HEK293T (cell line): ENCODE results near the gene RAD51.

Source experiments
- CTCF ChIA-PET: fragments of 350-600 bp; formaldehyde crosslinking; extraction: SDS; loops from one replicate; lab custom pipeline; 2021; ENCODE audit warnings: antibody characterized with exemption, inconsistent platforms; lab: Yijun Ruan, JAX
- POLR2A ChIA-PET: fragments of 350-600 bp; formaldehyde crosslinking; extraction: SDS; loops from one replicate; lab custom pipeline; 2020; ENCODE audit warnings: antibody characterized with exemption, inconsistent platforms; lab: Yijun Ruan, JAX
- DNase-seq: peaks from one replicate; pipeline ENCODE4 v3.0.0; 2012; ENCODE audit warnings: mixed read lengths; ENCODE audit errors: extremely low spot score
- ARNT ChIP-seq: fragments of 450-650 bp; IDR thresholded peaks from 2 replicates; pipeline ENCODE4 v1.6.1; 2017; ENCODE audit warnings: mild to moderate bottlenecking
- BHLHE40 ChIP-seq: fragments of 450-650 bp; IDR thresholded peaks from 2 replicates; pipeline ENCODE4 v1.6.1; 2016; ENCODE audit warnings: mild to moderate bottlenecking, moderate library complexity, borderline replicate concordance
- CTBP1 ChIP-seq: fragments of 450-650 bp; IDR thresholded peaks from 2 replicates; pipeline ENCODE4 v1.6.1; 2016; ENCODE audit warnings: borderline replicate concordance
- ELF4 ChIP-seq: fragments of 450-650 bp; IDR thresholded peaks from 2 replicates; pipeline ENCODE4 v1.6.1; 2017; ENCODE audit warnings: antibody characterized with exemption
- FOXA1 ChIP-seq: fragments of 450-650 bp; IDR thresholded peaks from 2 replicates; pipeline ENCODE4 v1.6.1; 2016; ENCODE audit warnings: mild to moderate bottlenecking
- FOXK2 ChIP-seq: fragments of 450-650 bp; IDR thresholded peaks from 2 replicates; pipeline ENCODE4 v1.6.1; 2016; ENCODE audit warnings: mild to moderate bottlenecking
- FOXM1 ChIP-seq: fragments of 450-650 bp; IDR thresholded peaks from 2 replicates; pipeline ENCODE4 v1.6.1; 2017; ENCODE audit warnings: mild to moderate bottlenecking, borderline replicate concordance
- HDGF ChIP-seq: fragments of 450-650 bp; IDR thresholded peaks from 2 replicates; pipeline ENCODE4 v1.6.1; 2017; ENCODE audit warnings: antibody characterized with exemption, borderline replicate concordance
- L3MBTL2 ChIP-seq: fragments of 450-650 bp; conservative IDR thresholded peaks from 2 replicates; pipeline ENCODE4 v1.6.1; 2016; ENCODE audit warnings: mild to moderate bottlenecking
- LEF1 ChIP-seq: fragments of 450-650 bp; IDR thresholded peaks from 2 replicates; pipeline ENCODE4 v1.6.1; 2017; ENCODE audit warnings: mild to moderate bottlenecking, borderline replicate concordance
- NFRKB ChIP-seq: fragments of 450-650 bp; IDR thresholded peaks from 2 replicates; pipeline ENCODE4 v1.6.1; 2016; ENCODE audit warnings: mild to moderate bottlenecking, moderate library complexity
- SP1 ChIP-seq: fragments of 450-650 bp; IDR thresholded peaks from 2 replicates; pipeline ENCODE4 v1.6.1; 2017
- SUZ12 ChIP-seq: fragments of 450-650 bp; IDR thresholded peaks from 2 replicates; pipeline ENCODE4 v1.6.1; 2016; ENCODE audit warnings: mild to moderate bottlenecking
- TARDBP ChIP-seq: fragments of 450-650 bp; IDR thresholded peaks from 2 replicates; pipeline ENCODE4 v1.6.1; 2016
- ZNF384 ChIP-seq: fragments of 450-650 bp; IDR thresholded peaks from 2 replicates; pipeline ENCODE4 v1.6.1; 2016
- TF ChIP-seq, protein P1 (sequence below): fragments of 450-650 bp; IDR thresholded peaks from 2 replicates; pipeline ENCODE4 v1.6.1; 2016

The RAD51 gene

DNA sequence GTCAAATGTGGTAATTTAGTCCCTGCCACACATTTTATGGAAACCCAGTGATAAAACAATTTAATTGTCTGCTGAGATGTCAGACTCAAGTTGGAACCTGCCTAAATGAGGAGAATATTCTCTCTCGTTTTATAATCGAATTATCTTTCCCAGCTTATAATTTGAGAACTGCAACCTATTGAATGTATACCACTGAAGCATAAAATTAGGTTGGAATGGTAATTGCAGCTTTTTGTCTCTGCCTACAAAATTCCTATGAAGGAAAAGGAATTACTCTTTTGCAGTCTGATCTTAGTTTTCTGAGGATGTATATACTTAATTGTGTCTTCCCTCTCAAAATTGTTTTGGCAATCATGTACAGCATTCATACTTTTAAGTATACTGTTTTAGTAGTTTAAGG is 28.9 kb downstream of the RAD51 start:
- CTCF ChIA-PET: no interaction called here
- TF ChIP-seq FOXA1 (no peak), L3MBTL2 (no peak), HDGF (no peak)
- TF ChIP-seq, protein P1, sequence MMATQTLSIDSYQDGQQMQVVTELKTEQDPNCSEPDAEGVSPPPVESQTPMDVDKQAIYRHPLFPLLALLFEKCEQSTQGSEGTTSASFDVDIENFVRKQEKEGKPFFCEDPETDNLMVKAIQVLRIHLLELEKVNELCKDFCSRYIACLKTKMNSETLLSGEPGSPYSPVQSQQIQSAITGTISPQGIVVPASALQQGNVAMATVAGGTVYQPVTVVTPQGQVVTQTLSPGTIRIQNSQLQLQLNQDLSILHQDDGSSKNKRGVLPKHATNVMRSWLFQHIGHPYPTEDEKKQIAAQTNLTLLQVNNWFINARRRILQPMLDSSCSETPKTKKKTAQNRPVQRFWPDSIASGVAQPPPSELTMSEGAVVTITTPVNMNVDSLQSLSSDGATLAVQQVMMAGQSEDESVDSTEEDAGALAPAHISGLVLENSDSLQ: no peak
- POLR2A ChIA-PET: interaction anchor here (1.1 kb wide), 1 partner anchor 29 kb away, joined by 3 read pairs; the partner anchor contains the start of gene RAD51

DNA sequence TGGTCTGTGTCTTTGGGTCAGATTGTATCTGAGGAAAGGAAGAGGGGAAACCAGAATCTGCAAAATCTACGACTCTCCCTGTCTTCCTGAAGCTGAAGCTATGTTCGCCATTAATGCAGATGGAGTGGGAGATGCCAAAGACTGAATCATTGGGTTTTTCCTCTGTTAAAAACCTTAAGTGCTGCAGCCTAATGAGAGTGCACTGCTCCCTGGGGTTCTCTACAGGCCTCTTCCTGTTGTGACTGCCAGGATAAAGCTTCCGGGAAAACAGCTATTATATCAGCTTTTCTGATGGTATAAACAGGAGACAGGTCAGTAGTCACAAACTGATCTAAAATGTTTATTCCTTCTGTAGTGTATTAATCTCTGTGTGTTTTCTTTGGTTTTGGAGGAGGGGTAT is 36.1 kb downstream of the RAD51 start:
- CTCF ChIA-PET: interaction anchor here (1.4 kb wide), 1 partner anchor 51 kb away, joined by 3 read pairs; no protein-coding TSS in a partner anchor

More for the DNA sequence above, 28.9 kb downstream of the RAD51 start:
- DNase-seq: no peak

DNA sequence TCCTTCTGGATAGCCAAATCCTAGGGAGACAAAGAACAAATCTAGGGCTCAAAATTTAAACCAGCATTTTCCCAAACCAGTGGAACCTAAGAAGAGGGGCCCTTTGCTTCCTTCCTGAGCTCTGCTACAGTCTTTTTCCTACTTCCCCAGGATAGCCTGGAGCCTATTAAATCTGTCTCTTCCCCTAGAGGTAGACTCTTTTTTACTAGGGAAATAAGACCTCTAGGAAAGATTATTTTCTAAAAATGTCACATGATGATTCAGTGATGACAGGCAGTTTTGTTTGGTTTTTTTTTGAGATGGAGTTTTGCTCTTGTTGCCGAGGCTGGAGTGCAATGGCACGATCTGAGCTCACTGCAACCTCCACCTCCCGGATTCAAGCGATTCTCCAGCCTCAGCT is 41.6 kb downstream of the RAD51 start:
- CTCF ChIA-PET: no interaction called here
- no peak for DNase-seq
- POLR2A ChIA-PET: no interaction called here
- no peak for TF ChIP-seq FOXA1

More for the DNA sequence above, 36.1 kb downstream of the RAD51 start:
- POLR2A ChIA-PET: interaction anchor here (0.9 to 1.0 kb wide), 2 partner anchors 8 to 11 kb away, joined by 3 read pairs; no protein-coding TSS in a partner anchor
- TF ChIP-seq FOXM1: no peak
- TF ChIP-seq ELF4: no peak
- TF ChIP-seq, protein P1: no peak
- no peak for TF ChIP-seq HDGF
- TF ChIP-seq FOXK2: no peak
- no peak for TF ChIP-seq ZNF384
- no peak for TF ChIP-seq L3MBTL2
- no peak for TF ChIP-seq BHLHE40
- TF ChIP-seq SP1: no peak
- no peak for TF ChIP-seq NFRKB
- TF ChIP-seq FOXA1: no peak
- no peak for DNase-seq

DNA sequence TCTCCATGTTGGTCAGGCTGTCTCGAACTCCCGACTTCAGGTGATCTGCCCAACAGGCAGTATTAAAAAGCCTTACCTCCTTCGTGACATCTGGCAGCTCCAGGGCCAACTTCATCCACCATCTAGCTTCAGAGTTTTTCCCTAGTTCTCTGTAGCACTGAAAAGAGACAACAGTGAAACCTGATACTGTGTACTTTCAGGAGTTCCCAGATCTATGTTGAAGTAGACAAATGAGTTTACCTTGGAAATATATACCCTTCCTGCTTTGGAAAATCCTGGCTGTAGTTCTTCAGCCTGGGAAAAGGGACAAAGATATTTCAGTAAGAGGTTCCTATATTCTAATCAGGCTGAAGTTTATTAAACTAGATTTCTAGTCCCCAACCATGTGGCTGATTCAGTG is 42.1 kb downstream of the RAD51 start:
- TF ChIP-seq HDGF: no peak
- CTCF ChIA-PET: no interaction called here
- no peak for DNase-seq
- POLR2A ChIA-PET: interaction anchor here (0.8 kb wide), 1 partner anchor 20 kb away, joined by 3 read pairs; no protein-coding TSS in a partner anchor

DNA sequence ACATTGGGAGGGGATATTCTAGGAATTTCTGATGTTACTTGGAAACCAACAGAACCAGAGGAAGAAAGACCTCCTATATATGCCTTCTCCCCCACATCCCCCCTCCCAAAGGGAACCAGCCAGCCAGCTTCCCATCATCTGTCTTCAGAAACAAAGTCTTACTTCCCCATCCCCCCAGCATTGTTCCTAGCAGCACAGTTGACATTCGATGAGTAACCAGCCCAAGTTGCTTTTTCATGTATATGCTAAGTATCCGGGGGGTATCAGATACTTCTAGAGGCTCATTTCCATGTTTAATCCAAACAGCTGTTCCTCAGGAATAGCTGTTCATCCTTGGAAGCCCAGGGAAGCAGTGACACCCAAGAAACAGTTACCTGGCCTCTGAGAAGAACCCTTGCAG is 44.1 kb downstream of the RAD51 start:
- ChIA-PET CTCF (interaction anchor here (0.5 kb wide), 1 partner anchor 60 kb away, joined by 4 read pairs; no protein-coding TSS in a partner anchor), POLR2A (interaction anchor here (0.9 kb wide), 1 partner anchor 8 kb away, joined by 3 read pairs; no protein-coding TSS in a partner anchor)
- DNase-seq: no peak
- TF ChIP-seq FOXK2 (no peak), ZNF384 (no peak)

DNA sequence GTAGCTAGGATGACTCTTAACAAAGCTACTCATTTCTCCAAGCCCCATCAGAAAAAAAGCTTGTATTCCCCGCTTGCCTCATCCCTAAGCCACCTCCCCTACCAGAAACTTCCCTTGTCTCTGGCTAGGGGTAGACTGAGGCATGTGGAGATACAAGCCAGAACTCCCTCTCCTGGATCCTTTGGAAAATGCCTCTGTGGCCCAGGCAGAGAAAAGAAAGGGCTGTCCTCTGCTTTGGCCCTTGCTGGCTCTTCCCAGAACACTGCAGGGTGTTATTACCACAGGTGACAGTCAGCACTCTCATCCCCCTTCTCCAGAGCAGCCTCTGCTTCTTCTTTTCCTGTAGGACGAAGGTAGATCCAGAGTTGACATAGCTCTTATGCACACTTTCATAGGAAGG is 44.9 kb downstream of the RAD51 start:
- DNase-seq: no peak
- TF ChIP-seq ARNT (no peak), FOXM1 (no peak), SP1 (no peak), ELF4 (no peak), FOXA1 (no peak), ZNF384 (no peak), SUZ12 (no peak), NFRKB (no peak), HDGF (no peak), BHLHE40 (no peak), L3MBTL2 (no peak), LEF1 (no peak), CTBP1 (no peak), TARDBP (no peak), FOXK2 (no peak)
- TF ChIP-seq, protein P1: no peak
- ChIA-PET CTCF (no interaction called here), POLR2A (no interaction called here)

DNA sequence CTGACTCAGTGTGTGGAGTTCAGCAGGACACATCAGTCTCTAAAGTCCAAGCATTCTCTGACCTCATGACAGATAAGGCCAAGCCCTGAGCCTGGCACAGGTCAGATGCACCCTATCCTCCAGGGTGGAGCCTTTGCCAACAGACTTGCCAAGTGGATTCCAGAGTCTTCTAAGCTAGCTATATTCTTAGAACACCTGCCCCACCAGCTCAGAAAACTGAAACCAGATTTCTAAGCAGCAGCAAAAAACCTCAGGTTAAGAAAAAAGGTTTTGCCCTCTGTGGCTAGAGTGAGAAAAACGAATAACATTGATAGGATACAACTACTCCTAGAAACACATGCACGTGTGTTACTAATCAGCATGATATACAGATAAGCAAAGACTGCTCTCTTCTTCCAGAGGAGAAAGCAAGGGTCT is 48.5 kb downstream of the RAD51 start:
- DNase-seq: no peak
- no peak for TF ChIP-seq CTBP1
- no peak for TF ChIP-seq ZNF384
- TF ChIP-seq, protein P1: no peak
- no peak for TF ChIP-seq ARNT
- TF ChIP-seq L3MBTL2: no peak
- no peak for TF ChIP-seq FOXK2
- ChIA-PET POLR2A (no interaction called here), CTCF (no interaction called here)
